ENCODE data around the gene CERS1.

DNA sequence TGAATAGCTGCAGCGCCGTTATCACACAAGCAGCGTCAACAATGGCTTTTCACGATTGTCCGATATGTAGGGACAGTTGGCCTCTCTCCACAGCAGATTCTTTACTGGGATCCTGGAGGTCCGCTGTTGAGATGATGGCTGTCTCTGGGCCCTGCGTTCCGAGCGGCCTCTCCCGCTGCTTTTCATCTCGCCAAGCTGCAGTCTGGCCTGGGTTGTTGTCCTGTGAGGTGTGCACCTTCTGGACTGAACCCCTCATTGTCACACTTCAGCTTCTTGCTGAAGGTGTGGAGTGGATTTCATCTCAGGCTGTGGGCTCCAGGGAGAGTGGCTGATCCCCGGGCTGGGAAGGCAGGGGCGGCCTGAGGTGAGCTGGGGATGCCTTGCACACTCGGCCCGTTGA, 54.6 kb downstream of the CERS1 start:
- TF ChIP-seq, protein P1, sequence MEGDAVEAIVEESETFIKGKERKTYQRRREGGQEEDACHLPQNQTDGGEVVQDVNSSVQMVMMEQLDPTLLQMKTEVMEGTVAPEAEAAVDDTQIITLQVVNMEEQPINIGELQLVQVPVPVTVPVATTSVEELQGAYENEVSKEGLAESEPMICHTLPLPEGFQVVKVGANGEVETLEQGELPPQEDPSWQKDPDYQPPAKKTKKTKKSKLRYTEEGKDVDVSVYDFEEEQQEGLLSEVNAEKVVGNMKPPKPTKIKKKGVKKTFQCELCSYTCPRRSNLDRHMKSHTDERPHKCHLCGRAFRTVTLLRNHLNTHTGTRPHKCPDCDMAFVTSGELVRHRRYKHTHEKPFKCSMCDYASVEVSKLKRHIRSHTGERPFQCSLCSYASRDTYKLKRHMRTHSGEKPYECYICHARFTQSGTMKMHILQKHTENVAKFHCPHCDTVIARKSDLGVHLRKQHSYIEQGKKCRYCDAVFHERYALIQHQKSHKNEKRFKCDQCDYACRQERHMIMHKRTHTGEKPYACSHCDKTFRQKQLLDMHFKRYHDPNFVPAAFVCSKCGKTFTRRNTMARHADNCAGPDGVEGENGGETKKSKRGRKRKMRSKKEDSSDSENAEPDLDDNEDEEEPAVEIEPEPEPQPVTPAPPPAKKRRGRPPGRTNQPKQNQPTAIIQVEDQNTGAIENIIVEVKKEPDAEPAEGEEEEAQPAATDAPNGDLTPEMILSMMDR (IDR thresholded peaks at IDR 0.05; ENCODE audit: low read depth, low read length), result no peak
- no peak for TF ChIP-seq EZH2phosphoT487 (IDR thresholded peaks at IDR 0.05; ENCODE audit: low read depth)
